ENCODE data around the gene PLP2.

The PLP2 gene

GRCh38 chrX:49209434-49210251, 37.9 kb downstream of the PLP2 start:
- DNase-seq (ENCODE audit: low read depth in 2 of 2), result no peak

GRCh38 chrX:49210406-49210805, 38.7 kb downstream of the PLP2 start:
- DNase-seq (ENCODE audit: low read depth in 2 of 2), result no peak

- no peak for DNase-seq (ENCODE audit: low read depth in 2 of 2)
Measured at GRCh38 chrX:49211074-49211473, 39.4 kb downstream of the PLP2 start.

- no peak for DNase-seq (ENCODE audit: low read depth in 2 of 2)
Measured at GRCh38 chrX:49212209-49212608, 40.5 kb downstream of the PLP2 start.

- no peak for DNase-seq (ENCODE audit: low read depth in 2 of 2)
Measured at GRCh38 chrX:49212861-49213260, 41.2 kb downstream of the PLP2 start.

GRCh38 chrX:49214416-49214815, 42.7 kb downstream of the PLP2 start:
- no peak for DNase-seq (ENCODE audit: low read depth in 2 of 2)

- no peak for DNase-seq (ENCODE audit: low read depth in 2 of 2)
Measured at GRCh38 chrX:49214996-49215526, 43.4 kb downstream of the PLP2 start.

- no peak for DNase-seq (ENCODE audit: low read depth in 2 of 2)
Measured at GRCh38 chrX:49220100-49220499, 48.4 kb downstream of the PLP2 start.

- no peak for DNase-seq (ENCODE audit: low read depth in 2 of 2)
Measured at GRCh38 chrX:49221868-49222267, 50.2 kb downstream of the PLP2 start.

All from stimulated activated CD4-positive, alpha-beta T cell treated with anti-CD3 and anti-CD28 coated beads, Interleukin-12 subunit alpha, Interleukin-12 subunit beta, amount 100 ng/mL, for 24 hours (primary cell).